Psoas muscle (tissue), 8 donors: ENCODE data around the gene HOXB4. TPM values are rescaled to one million over a fixed set of nuclear protein-coding genes. Genes with fewer than 3 reads are reported as not detected.
A peak's percentile ranks its signal among the peaks of the same experiment; 100 is the strongest.

Experiments used
- ATAC-seq, 4 donors: fragments of 200-7000 bp; cut with Tn5 transposase; one replicate each; pipeline ENCODE4 v1.9.1; 2020; ENCODE audit warnings: moderate library complexity in 3 of 4, mild to moderate bottlenecking in 2 of 4
- DNase-seq, 2 donors: peaks; one replicate each; pipeline ENCODE4 v3.0.0-alpha.2; 2020
- H3K27ac ChIP-seq: fragments of 200-600 bp; one replicate; pipeline ENCODE4 v1.8.0; 2022
- H3K27me3 ChIP-seq, 3 donors: fragments of 200-600 bp in 1 of 3; one replicate each; pipeline versions ENCODE4 v1.6.1 to v1.8.0; 2013 to 2022; ENCODE audit warnings: low read length in 2 of 3, mild to moderate bottlenecking in 2 of 3, moderate library complexity in 1 of 3; ENCODE audit not compliant: insufficient read depth in 3 of 3
- H3K36me3 ChIP-seq, 2 donors: fragments of 200-600 bp in 1 of 2; one replicate each; pipeline versions ENCODE4 v1.6.1 to v1.8.0; 2013 to 2022; ENCODE audit warnings: low read depth in 1 of 2, mild to moderate bottlenecking in 1 of 2, moderate library complexity in 1 of 2; ENCODE audit not compliant: insufficient read depth in 1 of 2
- H3K4me1 ChIP-seq: fragments of 200-600 bp; one replicate; pipeline ENCODE4 v1.8.0; 2022
- H3K4me3 ChIP-seq: fragments of 200-600 bp; one replicate; pipeline ENCODE4 v1.8.0; 2022; ENCODE audit warnings: mild to moderate bottlenecking
- H3K9me3 ChIP-seq: fragments of 200-600 bp; one replicate; pipeline ENCODE4 v1.8.0; 2022
- WGBS, 3 donors: extraction: QIAGEN DNeasy Blood & Tissue Kit; methylation state at CpG; one replicate each; pipeline versions ENCODE4 v1.1.6 to v1.1.7; 2013; 5-methylcytosine and 5-hydroxymethylcytosine counted together
- intact Hi-C, 2 donors: fragments of 100-400 bp; cut with DNase I; formaldehyde crosslinking; loops; one replicate each; pipeline versions ENCODE4 v1.11.0 to v1.14.2; 2022
- polyA plus RNA-seq, 3 donors: library from polyadenylated mRNA; stranded (reverse); fragments of 200-250 nt; gene quantifications; one replicate each; pipeline ENCODE4 v1.2.3, GENCODE V29; 2013
- total RNA-seq, 4 donors: library from RNA; stranded (reverse); fragmentation: NEBNext Ultra II Directional in 2 of 4; extraction: Animal tissue kit (Norgen Biotek cat#: 25700) in 2 of 4; gene quantifications; one replicate each; pipeline versions ENCODE4 v1.2.1 to v1.2.4, GENCODE V29; 2021 to 2023
- TF ChIP-seq, protein P1 (sequence below): fragments of 200-600 bp; IDR thresholded peaks from one replicate; pipeline ENCODE4 v1.8.0; 2022; ENCODE audit warnings: antibody characterized with exemption
- donor health status: healthy with polysubstance abuse.
- donor health status: DM: no; HTN: no; CAD: no; lungs with moderate emphysema.
- donor health status: Bipolar disorder and iron deficiency.
- donor health status: healthy.
- donor health status: DM: yes; HTN: yes; CAD: no.
- donor health status: DM: no; HTN: no; CAD: no.
- donor health status: DM: no; HTN: no; CAD: no.
- donor health status: DM: yes; HTN: yes; CAD: no.

Gene HOXB4
- total and polyA plus RNA-seq, 7 donors, result 0.38 to 4.0 (median 0.89) TPM

DNA sequence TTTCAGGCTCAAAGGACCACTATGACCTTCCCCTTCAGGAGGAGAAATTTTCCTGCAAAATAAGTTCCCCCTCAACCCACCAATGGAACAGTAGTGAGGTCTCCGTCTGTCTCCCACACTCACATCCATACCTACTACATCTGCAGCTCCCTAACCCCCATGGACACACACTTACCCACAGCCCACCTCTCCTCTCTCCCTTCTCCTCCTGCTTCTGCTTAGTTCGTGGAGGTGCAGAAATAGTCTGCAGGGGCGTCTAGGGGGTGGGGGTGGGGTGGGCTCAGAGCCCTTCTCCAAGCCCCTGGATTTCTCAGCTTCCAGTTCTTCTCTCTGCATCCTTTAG is 8.9 kb downstream of the HOXB4 start:
- Histone ChIP-seq H3K4me3 (no peak overlapping the region), H3K9me3 (no peaks in the 10 kb centered on the region), H3K36me3 (no peaks in the 10 kb centered on the region), H3K27ac (no peak overlapping the region), H3K27me3 (peaks cover 4 to 64% (median 11%) of the 10 kb centered on the region in 3 donors), H3K4me1 (no peaks in the 10 kb centered on the region)
- ATAC-seq (no peak), DNase-seq (no peak)
- 20 to 46% (median 34%) methylated on average over 3 of the region's 3 CpGs for WGBS, 3 donors
- TF ChIP-seq, protein P1, sequence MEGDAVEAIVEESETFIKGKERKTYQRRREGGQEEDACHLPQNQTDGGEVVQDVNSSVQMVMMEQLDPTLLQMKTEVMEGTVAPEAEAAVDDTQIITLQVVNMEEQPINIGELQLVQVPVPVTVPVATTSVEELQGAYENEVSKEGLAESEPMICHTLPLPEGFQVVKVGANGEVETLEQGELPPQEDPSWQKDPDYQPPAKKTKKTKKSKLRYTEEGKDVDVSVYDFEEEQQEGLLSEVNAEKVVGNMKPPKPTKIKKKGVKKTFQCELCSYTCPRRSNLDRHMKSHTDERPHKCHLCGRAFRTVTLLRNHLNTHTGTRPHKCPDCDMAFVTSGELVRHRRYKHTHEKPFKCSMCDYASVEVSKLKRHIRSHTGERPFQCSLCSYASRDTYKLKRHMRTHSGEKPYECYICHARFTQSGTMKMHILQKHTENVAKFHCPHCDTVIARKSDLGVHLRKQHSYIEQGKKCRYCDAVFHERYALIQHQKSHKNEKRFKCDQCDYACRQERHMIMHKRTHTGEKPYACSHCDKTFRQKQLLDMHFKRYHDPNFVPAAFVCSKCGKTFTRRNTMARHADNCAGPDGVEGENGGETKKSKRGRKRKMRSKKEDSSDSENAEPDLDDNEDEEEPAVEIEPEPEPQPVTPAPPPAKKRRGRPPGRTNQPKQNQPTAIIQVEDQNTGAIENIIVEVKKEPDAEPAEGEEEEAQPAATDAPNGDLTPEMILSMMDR, result no peak
- intact Hi-C loops, result no loop called here

DNA sequence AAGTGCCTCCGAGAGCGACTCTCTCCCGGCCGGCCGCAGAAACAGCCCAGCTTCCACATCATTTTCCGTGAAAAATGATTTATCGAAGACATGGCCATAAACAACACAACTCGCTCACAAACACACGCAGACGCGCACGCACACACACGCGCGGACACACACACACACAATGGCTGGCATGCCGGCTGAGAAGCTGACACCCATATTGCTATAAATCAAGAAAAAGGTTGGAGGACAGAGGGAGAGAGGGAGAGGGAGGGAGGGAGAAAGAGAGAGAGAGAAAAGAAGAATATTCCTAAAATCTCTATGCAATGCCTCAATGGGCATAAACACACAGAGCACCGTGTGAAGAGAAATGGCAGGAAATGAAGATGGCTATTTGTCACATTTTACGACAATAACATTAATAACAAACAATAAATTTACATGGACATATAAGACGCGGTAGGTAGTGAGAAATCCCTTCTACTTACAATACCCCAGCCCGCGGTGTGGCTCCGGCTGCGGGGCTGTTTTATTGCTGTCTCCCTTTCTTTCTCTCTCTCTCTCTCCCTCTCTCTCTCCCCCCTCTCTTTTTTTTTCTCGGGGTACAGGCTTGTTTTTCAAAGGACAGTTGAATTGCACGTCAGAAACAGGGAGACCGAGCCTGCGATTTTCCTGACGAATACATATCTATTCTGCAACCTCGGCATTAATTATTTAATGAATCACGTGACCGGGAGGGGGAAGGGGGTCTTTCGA is 9.5 kb downstream of the HOXB4 start:
- TF ChIP-seq, protein P1, result no peak
- no peak for ATAC-seq
- H3K27me3 ChIP-seq, result peaks cover 4 to 64% (median 10%) of the 10 kb centered on the region in 3 donors
- peak overlapping the region; percentile 18 for H3K27ac ChIP-seq
- H3K36me3 ChIP-seq, result no peaks in the 10 kb centered on the region
- H3K4me1 ChIP-seq, result no peaks in the 10 kb centered on the region
- DNase-seq, result no peak
- 31 to 38% (median 33%) methylated on average over 33 of the region's 33 CpGs for WGBS, 3 donors
- peak overlapping the region; percentile 33 for H3K4me3 ChIP-seq
- H3K9me3 ChIP-seq, result no peaks in the 10 kb centered on the region
- intact Hi-C loops, result no loop called here

DNA sequence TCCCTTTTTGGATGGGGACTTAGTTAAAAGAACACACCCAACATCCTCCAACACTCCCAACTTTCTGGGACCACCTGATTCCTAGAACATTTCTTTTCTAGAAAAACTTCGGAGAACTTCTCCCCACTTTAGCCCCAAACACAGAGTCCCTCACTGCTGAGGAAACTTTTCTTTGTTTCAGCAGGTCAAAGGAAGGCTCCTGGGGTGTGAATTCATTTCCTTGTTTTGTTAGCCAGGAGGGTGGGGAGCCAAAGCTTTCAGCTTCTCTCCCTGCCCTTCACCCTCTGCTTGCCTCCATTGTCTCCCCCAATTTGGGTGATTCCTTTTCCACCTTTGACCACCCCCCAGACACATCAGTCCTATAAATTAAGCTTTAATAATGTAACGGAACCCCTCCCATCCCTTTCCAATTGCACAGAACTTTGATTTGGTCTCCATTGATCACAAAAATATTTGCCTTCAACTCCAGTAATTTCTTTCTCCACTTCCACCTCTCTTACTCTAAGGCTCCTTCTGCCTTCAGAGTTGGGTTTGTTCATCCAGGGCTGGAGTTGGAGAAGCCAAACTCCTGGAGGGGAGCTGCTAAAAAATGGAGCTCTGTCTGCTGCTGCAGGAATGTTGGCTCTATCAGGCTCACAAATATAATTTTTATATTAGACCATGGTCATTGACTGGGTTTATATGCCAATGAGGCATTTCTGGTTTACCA is 10.3 kb downstream of the HOXB4 start:
- Histone ChIP-seq H3K4me3 (no peak overlapping the region), H3K9me3 (no peaks in the 10 kb centered on the region), H3K27me3 (peaks cover 4 to 59% (median 16%) of the 10 kb centered on the region in 3 donors), H3K4me1 (no peaks in the 10 kb centered on the region), H3K27ac (peak overlapping the region; percentile 18), H3K36me3 (no peaks in the 10 kb centered on the region)
- ATAC-seq (no peak), DNase-seq (no peak)
- TF ChIP-seq, protein P1, result no peak
- intact Hi-C loops, result no loop called here
- 72 to 84% (median 75%) methylated on average over 2 of the region's 2 CpGs for WGBS, 3 donors

DNA sequence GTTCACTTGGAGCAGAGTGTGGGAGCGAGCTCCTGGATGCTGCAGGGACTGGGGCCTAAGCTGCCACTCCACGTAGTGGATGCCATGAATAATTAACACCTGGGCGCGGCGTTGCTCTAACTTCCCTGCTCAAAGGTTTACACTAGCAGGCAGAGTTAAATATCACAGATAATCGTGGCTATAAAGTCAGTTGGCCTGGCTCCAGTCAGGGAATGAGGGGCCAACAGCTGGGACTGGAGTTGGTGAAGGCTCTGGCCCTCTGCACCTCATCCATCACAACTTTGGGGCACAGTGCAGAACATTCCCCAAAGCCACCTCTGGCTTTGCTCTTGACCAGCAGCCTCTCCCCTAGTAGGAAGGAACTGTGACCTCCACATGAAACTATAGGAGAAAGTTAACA is 10.9 kb downstream of the HOXB4 start:
- no peak for DNase-seq
- peak overlapping the region; percentile 18 for H3K27ac ChIP-seq
- intact Hi-C loops, result no loop called here
- no peak for ATAC-seq
- no peaks in the 10 kb centered on the region for H3K36me3 ChIP-seq
- H3K4me3 ChIP-seq, result no peak overlapping the region
- peaks cover under 1 to 59% (median 16%) of the 10 kb centered on the region in 3 donors for H3K27me3 ChIP-seq
- no peaks in the 10 kb centered on the region for H3K9me3 ChIP-seq
- TF ChIP-seq, protein P1, result no peak
- H3K4me1 ChIP-seq, result no peaks in the 10 kb centered on the region
- 69 to 82% (median 80%) methylated on average over 6 of the region's 6 CpGs for WGBS, 3 donors
